ENCODE data around the gene MACROD1. TPM values are rescaled to one million over a fixed set of nuclear protein-coding genes. Genes with fewer than 3 reads are reported as not detected.

Gene MACROD1
- total RNA-seq, 1 donor from 2014 or later, result 8.9 TPM

GRCh38 chr11:63961608-63962412 is 204.1 kb downstream of the MACROD1 start:
- peak; percentile 90 for DNase-seq (ENCODE audit: low spot score)

DNA sequence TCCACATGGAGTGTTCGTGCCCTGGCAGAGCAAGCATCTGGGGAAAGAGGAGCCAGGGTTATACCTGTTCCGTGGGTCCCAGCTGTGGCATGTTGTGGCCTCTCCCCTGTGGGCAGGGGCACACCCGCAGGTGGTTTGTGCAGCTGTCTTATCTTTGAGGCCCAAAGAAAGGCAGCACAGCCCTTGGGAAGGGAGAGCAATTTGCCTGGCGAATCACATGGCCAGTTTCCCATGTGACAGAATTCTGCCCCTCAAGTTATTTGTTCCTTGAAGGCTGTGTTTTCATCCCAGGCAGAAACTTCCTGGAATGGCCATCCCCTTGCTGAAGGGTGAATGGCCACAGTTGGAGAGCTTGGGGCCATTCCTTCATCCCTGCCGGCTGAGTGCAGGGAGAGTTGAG is 207.9 kb downstream of the MACROD1 start:
- DNase-seq (ENCODE audit: low spot score), result no peak

GRCh38 chr11:63952570-63952969 is 213.3 kb downstream of the MACROD1 start:
- DNase-seq (ENCODE audit: low spot score), result no peak

GRCh38 chr11:63951779-63952536 is 214.0 kb downstream of the MACROD1 start:
- no peak for DNase-seq (ENCODE audit: low spot score)

Other genes with a start within 250 kb of the MACROD1 start
- 3.4 TPM for gene RCOR2, start 248.9 kb downstream of the MACROD1 start, total RNA-seq (ENCODE audit: insufficient read depth, low replicate concordance)
- 3.6 TPM for gene NAA40, start 227.1 kb downstream of the MACROD1 start, total RNA-seq (ENCODE audit: insufficient read depth, low replicate concordance)
- 234 TPM for gene COX8A, start 191.5 kb downstream of the MACROD1 start, total RNA-seq (ENCODE audit: insufficient read depth, low replicate concordance)
- gene OTUB1, start 179.7 kb downstream of the MACROD1 start, total RNA-seq (ENCODE audit: insufficient read depth, low replicate concordance), result 17.6 TPM
- gene FLRT1, start 130.2 kb downstream of the MACROD1 start, total RNA-seq (ENCODE audit: insufficient read depth, low replicate concordance), result 0.48 TPM
- gene STIP1, start 20.1 kb upstream of the MACROD1 start, total RNA-seq (ENCODE audit: insufficient read depth, low replicate concordance), result 47.2 TPM
- 14.2 TPM for gene FERMT3, start 40.6 kb upstream of the MACROD1 start, total RNA-seq (ENCODE audit: insufficient read depth, low replicate concordance)
- gene TRPT1, start 60.1 kb upstream of the MACROD1 start, total RNA-seq (ENCODE audit: insufficient read depth, low replicate concordance), result 23.6 TPM
- 17.3 TPM for gene NUDT22, start 60.2 kb upstream of the MACROD1 start, total RNA-seq (ENCODE audit: insufficient read depth, low replicate concordance)
- 13.5 TPM for gene DNAJC4, start 64.4 kb upstream of the MACROD1 start, total RNA-seq (ENCODE audit: insufficient read depth, low replicate concordance)
- gene VEGFB, start 68.5 kb upstream of the MACROD1 start, total RNA-seq (ENCODE audit: insufficient read depth, low replicate concordance), result 46.9 TPM
- 32.7 TPM for gene FKBP2, start 75.0 kb upstream of the MACROD1 start, total RNA-seq (ENCODE audit: insufficient read depth, low replicate concordance)
- gene PPP1R14B, start 80.8 kb upstream of the MACROD1 start, total RNA-seq (ENCODE audit: insufficient read depth, low replicate concordance), result 60.4 TPM
- gene PLCB3, start 85.4 kb upstream of the MACROD1 start, total RNA-seq (ENCODE audit: insufficient read depth, low replicate concordance), result 17.6 TPM
- 52.5 TPM for gene BAD, start 118.6 kb upstream of the MACROD1 start, total RNA-seq (ENCODE audit: insufficient read depth, low replicate concordance)
- 0.48 TPM for gene GPR137, start 119.7 kb upstream of the MACROD1 start, total RNA-seq (ENCODE audit: insufficient read depth, low replicate concordance)
- 3.6 TPM for gene KCNK4, start 125.2 kb upstream of the MACROD1 start, total RNA-seq (ENCODE audit: insufficient read depth, low replicate concordance)
- not detected for gene CATSPERZ, start 134.2 kb upstream of the MACROD1 start, total RNA-seq (ENCODE audit: insufficient read depth, low replicate concordance)
- gene ESRRA, start 139.4 kb upstream of the MACROD1 start, total RNA-seq (ENCODE audit: insufficient read depth, low replicate concordance), result 12.0 TPM
- 226 TPM for gene TRMT112, start 151.4 kb upstream of the MACROD1 start, total RNA-seq (ENCODE audit: insufficient read depth, low replicate concordance)
- 152 TPM for gene PRDX5, start 152.0 kb upstream of the MACROD1 start, total RNA-seq (ENCODE audit: insufficient read depth, low replicate concordance)
- 3.6 TPM for gene CCDC88B, start 174.1 kb upstream of the MACROD1 start, total RNA-seq (ENCODE audit: insufficient read depth, low replicate concordance)
- 16.4 TPM for gene RPS6KA4, start 193.0 kb upstream of the MACROD1 start, total RNA-seq (ENCODE audit: insufficient read depth, low replicate concordance)